ENCODE measurements around the gene PCP2.

- TF ChIP-seq POLR2AphosphoS5 (IDR thresholded peaks at IDR 0.05) (no peak), POLR2A (IDR thresholded peaks at IDR 0.05) (no peak), EP300 (IDR thresholded peaks at IDR 0.05; ENCODE audit: low read depth) (no peak)
- TF ChIP-seq, protein P1, sequence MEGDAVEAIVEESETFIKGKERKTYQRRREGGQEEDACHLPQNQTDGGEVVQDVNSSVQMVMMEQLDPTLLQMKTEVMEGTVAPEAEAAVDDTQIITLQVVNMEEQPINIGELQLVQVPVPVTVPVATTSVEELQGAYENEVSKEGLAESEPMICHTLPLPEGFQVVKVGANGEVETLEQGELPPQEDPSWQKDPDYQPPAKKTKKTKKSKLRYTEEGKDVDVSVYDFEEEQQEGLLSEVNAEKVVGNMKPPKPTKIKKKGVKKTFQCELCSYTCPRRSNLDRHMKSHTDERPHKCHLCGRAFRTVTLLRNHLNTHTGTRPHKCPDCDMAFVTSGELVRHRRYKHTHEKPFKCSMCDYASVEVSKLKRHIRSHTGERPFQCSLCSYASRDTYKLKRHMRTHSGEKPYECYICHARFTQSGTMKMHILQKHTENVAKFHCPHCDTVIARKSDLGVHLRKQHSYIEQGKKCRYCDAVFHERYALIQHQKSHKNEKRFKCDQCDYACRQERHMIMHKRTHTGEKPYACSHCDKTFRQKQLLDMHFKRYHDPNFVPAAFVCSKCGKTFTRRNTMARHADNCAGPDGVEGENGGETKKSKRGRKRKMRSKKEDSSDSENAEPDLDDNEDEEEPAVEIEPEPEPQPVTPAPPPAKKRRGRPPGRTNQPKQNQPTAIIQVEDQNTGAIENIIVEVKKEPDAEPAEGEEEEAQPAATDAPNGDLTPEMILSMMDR (IDR thresholded peaks at IDR 0.05), result no peak
Measured at GRCh38 chr19:7676854-7677253, 43.3 kb upstream of the PCP2 start, which contains the start of gene MCEMP1.

Measured in transverse colon (tissue), 4 donors.